IPS-20b (cell line): ENCODE measurements around the gene FAM25A.
"Not testable (repeated sequence)": the region's sequence is repeated elsewhere in the genome, so short reads cannot be mapped to it uniquely, and the experiment has no call there.

Source experiments
- H3K27ac ChIP-seq: one replicate; pipeline ENCODE4 v1.5.1; 2013; ENCODE audit warnings: low read length
- H3K27me3 ChIP-seq: 2 replicates; pipeline ENCODE4 v1.6.1; 2013; ENCODE audit warnings: mild to moderate bottlenecking, low read length, inconsistent platforms; ENCODE audit not compliant: insufficient read depth
- H3K36me3 ChIP-seq: 2 replicates; pipeline ENCODE4 v1.6.1; 2013; ENCODE audit warnings: low read depth, mild to moderate bottlenecking, inconsistent platforms, low read length, moderate library complexity; ENCODE audit not compliant: insufficient read depth
- H3K4me1 ChIP-seq: 2 replicates; pipeline ENCODE4 v1.6.1; 2013; ENCODE audit warnings: mild to moderate bottlenecking, control low read depth, inconsistent platforms, low read length, moderate library complexity; ENCODE audit not compliant: insufficient read depth
- H3K4me3 ChIP-seq: 2 replicates; pipeline ENCODE4 v1.5.1; 2013; ENCODE audit warnings: mild to moderate bottlenecking, low read length, inconsistent platforms
- H3K9ac ChIP-seq: 2 replicates; pipeline ENCODE4 v1.6.1; 2013; ENCODE audit warnings: low read depth, mild to moderate bottlenecking, inconsistent platforms, low read length, moderate library complexity
- H3K9me3 ChIP-seq: 2 replicates; pipeline ENCODE4 v1.6.1; 2013; ENCODE audit warnings: mild to moderate bottlenecking, low read depth, low read length, inconsistent platforms; ENCODE audit not compliant: insufficient read depth

Gene FAM25A

GRCh38 chr10:86984498-86984897 lies 35.6 kb upstream of the FAM25A start:
- H3K27me3 ChIP-seq, H3K36me3 ChIP-seq, H3K27ac ChIP-seq, H3K4me3 ChIP-seq, H3K4me1 ChIP-seq, H3K9me3 ChIP-seq, H3K9ac ChIP-seq: not testable (repeated sequence)

GRCh38 chr10:86988520-86988919 lies 31.6 kb upstream of the FAM25A start:
- Histone ChIP-seq H3K27ac (no peak overlapping the region), H3K9ac (no peak overlapping the region), H3K36me3 (no peaks in the 10 kb centered on the region), H3K4me1 (no peaks in the 10 kb centered on the region), H3K27me3 (no peaks in the 10 kb centered on the region), H3K9me3 (no peaks in the 10 kb centered on the region), H3K4me3 (no peak overlapping the region)

GRCh38 chr10:86991362-86991761 lies 28.7 kb upstream of the FAM25A start:
- H3K9ac ChIP-seq, H3K4me1 ChIP-seq, H3K4me3 ChIP-seq, H3K36me3 ChIP-seq, H3K27me3 ChIP-seq, H3K9me3 ChIP-seq, H3K27ac ChIP-seq: not testable (repeated sequence)

DNA sequence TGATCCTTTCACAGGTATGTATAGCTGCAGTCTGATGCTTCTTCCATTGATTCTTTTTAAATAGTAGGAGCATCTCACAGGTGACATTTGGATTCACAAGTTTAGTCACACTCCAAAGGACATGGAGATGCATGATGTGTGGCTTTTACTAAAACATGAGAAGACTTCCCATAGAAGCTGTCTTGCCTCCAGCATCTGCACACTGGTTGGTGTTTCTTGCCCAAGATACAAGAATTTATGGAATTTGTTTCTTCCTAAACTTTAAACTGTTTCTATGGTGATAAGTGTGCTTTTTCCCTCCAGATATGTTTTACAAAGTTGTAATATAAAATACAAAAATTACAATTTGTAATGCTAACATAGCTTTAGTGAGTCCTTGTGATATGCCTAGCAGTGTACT lies 27.6 kb upstream of the FAM25A start:
- no peaks in the 10 kb centered on the region for H3K36me3 ChIP-seq
- H3K4me3 ChIP-seq: no peak overlapping the region
- no peaks in the 10 kb centered on the region for H3K4me1 ChIP-seq
- no peaks in the 10 kb centered on the region for H3K9me3 ChIP-seq
- no peaks in the 10 kb centered on the region for H3K27me3 ChIP-seq
- no peak overlapping the region for H3K9ac ChIP-seq
- H3K27ac ChIP-seq: no peak overlapping the region

DNA sequence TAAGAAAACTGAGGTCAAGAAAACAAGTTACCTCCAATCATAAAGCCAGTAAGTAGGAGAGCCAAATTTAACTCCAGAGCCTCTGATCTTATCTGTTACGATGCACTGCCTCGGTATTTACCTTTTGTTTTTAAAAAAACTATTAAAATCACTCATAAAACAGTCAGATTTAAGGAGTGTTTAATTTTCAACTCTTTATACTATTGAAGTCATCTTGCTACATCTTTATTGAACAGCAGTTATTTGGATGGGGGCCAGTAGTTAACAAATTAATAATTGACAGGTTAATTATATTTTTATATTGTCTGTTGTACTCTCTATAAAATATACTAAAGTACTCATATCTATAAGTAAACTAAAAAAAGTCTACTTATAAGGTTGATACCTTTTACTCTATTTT lies 27.2 kb upstream of the FAM25A start:
- H3K27me3 ChIP-seq: no peaks in the 10 kb centered on the region

GRCh38 chr10:86999802-87000403 lies 20.2 kb upstream of the FAM25A start:
- H3K4me1 ChIP-seq, H3K27ac ChIP-seq, H3K4me3 ChIP-seq: not testable (repeated sequence)

More for the DNA sequence above, 27.2 kb upstream of the FAM25A start:
- H3K36me3 ChIP-seq: no peaks in the 10 kb centered on the region
- no peaks in the 10 kb centered on the region for H3K4me1 ChIP-seq
- no peaks in the 10 kb centered on the region for H3K9me3 ChIP-seq
- no peak overlapping the region for H3K9ac ChIP-seq
- no peak overlapping the region for H3K27ac ChIP-seq
- H3K4me3 ChIP-seq: no peak overlapping the region

GRCh38 chr10:87000491-87000890 lies 19.6 kb upstream of the FAM25A start:
- Histone ChIP-seq H3K9ac (no peak overlapping the region), H3K4me3 (no peak overlapping the region), H3K27me3 (no peaks in the 10 kb centered on the region), H3K27ac (no peak overlapping the region), H3K9me3 (no peaks in the 10 kb centered on the region), H3K36me3 (no peaks in the 10 kb centered on the region), H3K4me1 (no peaks in the 10 kb centered on the region)

More at GRCh38 chr10:86999802-87000403, 20.2 kb upstream of the FAM25A start:
- H3K9ac ChIP-seq, H3K9me3 ChIP-seq, H3K27me3 ChIP-seq, H3K36me3 ChIP-seq: not testable (repeated sequence)

DNA sequence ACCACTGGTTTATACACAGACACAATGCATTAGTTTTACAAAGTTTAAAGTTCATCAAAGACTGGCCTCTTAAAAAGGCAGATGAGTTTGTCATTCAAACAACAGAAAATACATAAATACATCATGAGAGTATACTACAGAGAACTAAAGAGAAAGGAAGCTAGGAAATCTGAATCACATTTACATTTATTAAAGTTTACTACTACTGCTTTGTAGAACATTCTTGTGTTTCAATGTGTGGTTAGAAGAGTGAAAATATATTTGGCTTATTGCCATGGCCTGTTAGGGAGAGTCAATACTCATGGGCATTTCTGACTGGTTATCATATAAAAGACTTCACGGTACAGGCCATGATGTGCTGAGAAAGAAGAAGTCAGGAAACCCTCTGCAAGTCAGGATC lies 13.0 kb upstream of the FAM25A start:
- not testable (repeated sequence) for H3K9me3 ChIP-seq, H3K4me3 ChIP-seq, H3K9ac ChIP-seq, H3K4me1 ChIP-seq, H3K36me3 ChIP-seq, H3K27me3 ChIP-seq, H3K27ac ChIP-seq

- H3K4me1 ChIP-seq, H3K27me3 ChIP-seq, H3K36me3 ChIP-seq, H3K4me3 ChIP-seq, H3K27ac ChIP-seq, H3K9ac ChIP-seq, H3K9me3 ChIP-seq: not testable (repeated sequence)
Observed at GRCh38 chr10:87007674-87008073, 12.4 kb upstream of the FAM25A start.

DNA sequence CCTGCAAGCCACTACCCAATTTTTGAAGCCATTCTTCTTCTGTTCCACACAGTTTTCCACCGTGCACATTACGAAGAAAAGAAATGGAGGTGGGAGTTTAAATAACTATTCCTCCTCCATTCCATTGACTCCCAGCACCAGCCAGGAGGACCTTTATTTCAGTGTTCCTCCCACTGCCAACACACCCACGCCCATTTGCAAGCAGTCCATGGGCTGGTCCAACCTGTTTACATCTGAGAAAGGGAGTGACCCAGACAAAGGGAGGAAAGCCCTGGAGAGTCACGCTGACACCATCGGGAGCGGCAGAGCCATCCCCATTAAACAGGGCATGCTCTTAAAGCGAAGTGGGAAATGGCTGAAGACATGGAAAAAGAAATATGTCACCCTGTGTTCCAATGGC lies 11.8 kb upstream of the FAM25A start:
- not testable (repeated sequence) for H3K27me3 ChIP-seq, H3K9ac ChIP-seq, H3K27ac ChIP-seq, H3K36me3 ChIP-seq, H3K4me3 ChIP-seq, H3K4me1 ChIP-seq, H3K9me3 ChIP-seq

DNA sequence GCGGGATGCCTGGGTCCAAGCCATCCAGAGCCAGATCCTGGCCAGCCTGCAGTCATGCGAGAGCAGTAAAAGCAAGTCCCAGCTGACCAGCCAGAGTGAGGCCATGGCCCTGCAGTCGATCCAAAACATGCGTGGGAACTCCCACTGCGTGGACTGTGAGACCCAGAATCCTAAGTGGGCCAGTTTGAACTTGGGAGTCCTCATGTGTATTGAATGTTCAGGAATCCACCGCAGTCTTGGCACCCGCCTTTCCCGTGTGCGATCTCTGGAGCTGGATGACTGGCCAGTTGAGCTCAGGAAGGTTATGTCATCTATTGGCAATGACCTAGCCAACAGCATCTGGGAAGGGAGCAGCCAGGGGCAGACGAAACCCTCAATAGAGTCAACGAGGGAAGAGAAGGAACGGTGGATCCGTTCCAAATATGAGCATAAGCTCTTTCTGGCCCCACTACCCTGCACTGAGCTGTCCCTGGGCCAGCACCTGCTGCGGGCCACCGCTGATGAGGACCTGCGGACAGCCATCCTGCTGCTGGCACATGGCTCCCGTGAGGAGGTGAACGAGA lies 10.9 kb upstream of the FAM25A start:
- H3K36me3 ChIP-seq, H3K27me3 ChIP-seq, H3K9ac ChIP-seq, H3K4me3 ChIP-seq, H3K27ac ChIP-seq, H3K9me3 ChIP-seq, H3K4me1 ChIP-seq: not testable (repeated sequence)

- not testable (repeated sequence) for H3K27ac ChIP-seq, H3K27me3 ChIP-seq, H3K9me3 ChIP-seq, H3K4me1 ChIP-seq, H3K36me3 ChIP-seq, H3K4me3 ChIP-seq, H3K9ac ChIP-seq
Observed at GRCh38 chr10:87013528-87013927, 6.6 kb upstream of the FAM25A start.
